Measurements from ENCODE around the gene MSH5. TPM values are rescaled to one million over a fixed set of nuclear protein-coding genes. Genes with fewer than 3 reads are reported as not detected.

Gene MSH5
- polyA plus RNA-seq, 2 of the 4 experiments (the other 2 are of a cell fraction): 17.4 to 36.5 TPM

GRCh38 chr6:31736768-31737314 is 3.0 kb upstream of the MSH5 start:
- peaks cover 51% of the 10 kb centered on the region for H3K4me1 ChIP-seq
- WGBS (ENCODE audit: missing lambda C conversion rate): 51% methylated on average over 6 of the region's 10 CpGs
- H3K9me3 ChIP-seq: no peaks in the 10 kb centered on the region
- TF ChIP-seq PHF8 (IDR thresholded peaks at IDR 0.05; ENCODE audit: borderline replicate concordance, low read depth) (no peak), RFX5 (IDR thresholded peaks at IDR 0.05) (no peak), BCL3 (IDR thresholded peaks at IDR 0.05) (no peak)
- DNase-seq (ENCODE audit: low read depth in 1 of 2, low spot score in 1 of 2) (no peak), FAIRE-seq (no peak), ATAC-seq (no peak)
- peak overlapping the region; percentile 94 to 99 for H3K27ac ChIP-seq
- peak overlapping the region; percentile 70 for H3K4me3 ChIP-seq
- peak overlapping the region; percentile 99 for H3K4me2 ChIP-seq
- ChIA-PET CTCF (interaction anchor here (0.7 to 4.5 kb wide), 7 partner anchors 7 to 93 kb away, joined by 3 to 30 read pairs (median 6); partner anchors contain the start of genes DDAH2 and VARS1), POLR2A (interaction anchor here (0.9 to 1.3 kb wide), 3 partner anchors 16 to 78 kb away, joined by 3 to 5 read pairs (median 3); partner anchors contain the start of genes HSPA1A, HSPA1L and VWA7)

- peak overlapping the region; percentile 99 for H3K4me2 ChIP-seq
- POLR2A ChIA-PET: interaction anchor here (0.6 to 1.1 kb wide), 3 partner anchors 78 to 85 kb away, joined by 3 to 5 read pairs (median 4); partner anchors contain the start of genes BAG6, HSPA1A and HSPA1L
- ATAC-seq: no peak
Measured at GRCh38 chr6:31737315-31737990, 2.4 kb upstream of the MSH5 start.

GRCh38 chr6:31737991-31738979 is 1.5 kb upstream of the MSH5 start:
- WGBS (ENCODE audit: missing lambda C conversion rate): under 1% methylated on average over 6 of the region's 6 CpGs
- DNase-seq (ENCODE audit: low read depth in 1 of 2, low spot score in 1 of 2) (peak; percentile 59 to 81), FAIRE-seq (no peak), ATAC-seq (peak in 1 of 2 experiments; percentile 5; a peak in 2 of 6 replicates)
- Histone ChIP-seq H3K4me2 (peak overlapping the region; percentile 99), H3K27ac (peak overlapping the region; percentile 94 to 99), H3K4me1 (peaks cover 51% of the 10 kb centered on the region), H3K9me3 (no peaks in the 10 kb centered on the region), H3K4me3 (peak overlapping the region; percentile 44; the same call in 1 of the 3 replicates)
- no peak for TF ChIP-seq FOXS1 (CRISPR knock-in tag; IDR thresholded peaks at IDR 0.05)
- TF ChIP-seq GATA3 (IDR thresholded peaks at IDR 0.05; ENCODE audit: borderline replicate concordance): 0 out of 2 replicates have a peak, but pooled peaks have one; percentile 31
- TF ChIP-seq EHF (CRISPR knock-in tag; IDR thresholded peaks at IDR 0.05): peak; percentile 26; the same call in 1 of the 2 replicates
- TF ChIP-seq FOSB (CRISPR knock-in tag; IDR thresholded peaks at IDR 0.05): no peak
- peak; percentile 42 to 87; a peak in 3 of 4 replicates for TF ChIP-seq CEBPB (IDR thresholded peaks at IDR 0.05)
- ChIA-PET POLR2A (interaction anchor here (0.5 to 1.3 kb wide), 4 partner anchors 54 to 97 kb away, joined by 3 to 5 read pairs (median 4); partner anchors contain the start of genes BAG6, HSPA1A and HSPA1L), CTCF (interaction anchor here (0.6 to 4.5 kb wide), 16 partner anchors 9 to 126 kb away, joined by 3 to 30 read pairs (median 4); partner anchors contain the start of genes DDAH2, MPIG6B and VARS1)

More at GRCh38 chr6:31737315-31737990, 2.4 kb upstream of the MSH5 start:
- no peak for TF ChIP-seq RARB (CRISPR knock-in tag; IDR thresholded peaks at IDR 0.05)
- no peak for TF ChIP-seq NR3C1 (IDR thresholded peaks at IDR 0.05)
- WGBS (ENCODE audit: missing lambda C conversion rate): 58% methylated on average over 7 of the region's 7 CpGs
- peaks cover 51% of the 10 kb centered on the region for H3K4me1 ChIP-seq
- CTCF ChIA-PET: interaction anchor here (0.6 to 4.5 kb wide), 11 partner anchors 8 to 127 kb away, joined by 3 to 30 read pairs (median 5); partner anchors contain the start of genes DDAH2 and MPIG6B
- peak overlapping the region; percentile 94 to 99 for H3K27ac ChIP-seq
- no peaks in the 10 kb centered on the region for H3K9me3 ChIP-seq
- no peak overlapping the region for H3K4me3 ChIP-seq
- peak in 1 of 2 experiments; percentile 43 for DNase-seq (ENCODE audit: low read depth in 1 of 2, low spot score in 1 of 2)
- no peak for FAIRE-seq

- DNase-seq (ENCODE audit: low read depth in 1 of 2, low spot score in 1 of 2) (no peak), ATAC-seq (no peak), FAIRE-seq (no peak)
- peak overlapping the region; percentile 86 to 89 for H3K27ac ChIP-seq
- ChIA-PET CTCF (interaction anchor here (0.6 to 4.5 kb wide), 3 partner anchors 11 to 29 kb away, joined by 5 to 30 read pairs (median 12); partner anchors contain the start of gene DDAH2), POLR2A (no interaction called here)
- WGBS (ENCODE audit: missing lambda C conversion rate): 27% methylated on average over 28 of the region's 29 CpGs
- H3K4me1 ChIP-seq: peaks cover 42% of the 10 kb centered on the region
- peak overlapping the region; percentile 67 for H3K4me3 ChIP-seq
- TF ChIP-seq PBX3 (IDR thresholded peaks at IDR 0.05): no peak
- no peak for TF ChIP-seq JUNB (IDR thresholded peaks at IDR 0.05)
- peak overlapping the region; percentile 88 for H3K4me2 ChIP-seq
- H3K9me3 ChIP-seq: no peaks in the 10 kb centered on the region
Measured at GRCh38 chr6:31740397-31741223, 805 bp downstream of the MSH5 start.

Measured in A549 (cell line).